Hepatocyte (in vitro differentiated cells): ENCODE data around the gene LAMTOR1.

Experiments used
- EZH2 ChIP-seq: fragments of 200-600 bp; sonication (generic); IDR thresholded peaks from 2 replicates; pipeline ENCODE4 v1.6.1; 2016; ENCODE audit warnings: antibody characterized with exemption, mild to moderate bottlenecking, borderline replicate concordance
- EZH2phosphoT487 ChIP-seq: fragments of 200-600 bp; sonication (generic); IDR thresholded peaks from one replicate; pipeline ENCODE4 v1.6.1; 2018; ENCODE audit warnings: antibody characterized with exemption, mild to moderate bottlenecking, low read depth, moderate library complexity; ENCODE audit not compliant: unreplicated experiment, severe bottlenecking
- TF ChIP-seq, protein P1 (sequence below): fragments of 200-600 bp; sonication (generic); IDR thresholded peaks from 2 replicates; pipeline ENCODE4 v1.5.1; 2016; ENCODE audit warnings: antibody characterized with exemption, mild to moderate bottlenecking; ENCODE audit not compliant: poor library complexity

GRCh38 chr11:72116019-72116755 is 13.1 kb upstream of the LAMTOR1 start:
- TF ChIP-seq, protein P1, sequence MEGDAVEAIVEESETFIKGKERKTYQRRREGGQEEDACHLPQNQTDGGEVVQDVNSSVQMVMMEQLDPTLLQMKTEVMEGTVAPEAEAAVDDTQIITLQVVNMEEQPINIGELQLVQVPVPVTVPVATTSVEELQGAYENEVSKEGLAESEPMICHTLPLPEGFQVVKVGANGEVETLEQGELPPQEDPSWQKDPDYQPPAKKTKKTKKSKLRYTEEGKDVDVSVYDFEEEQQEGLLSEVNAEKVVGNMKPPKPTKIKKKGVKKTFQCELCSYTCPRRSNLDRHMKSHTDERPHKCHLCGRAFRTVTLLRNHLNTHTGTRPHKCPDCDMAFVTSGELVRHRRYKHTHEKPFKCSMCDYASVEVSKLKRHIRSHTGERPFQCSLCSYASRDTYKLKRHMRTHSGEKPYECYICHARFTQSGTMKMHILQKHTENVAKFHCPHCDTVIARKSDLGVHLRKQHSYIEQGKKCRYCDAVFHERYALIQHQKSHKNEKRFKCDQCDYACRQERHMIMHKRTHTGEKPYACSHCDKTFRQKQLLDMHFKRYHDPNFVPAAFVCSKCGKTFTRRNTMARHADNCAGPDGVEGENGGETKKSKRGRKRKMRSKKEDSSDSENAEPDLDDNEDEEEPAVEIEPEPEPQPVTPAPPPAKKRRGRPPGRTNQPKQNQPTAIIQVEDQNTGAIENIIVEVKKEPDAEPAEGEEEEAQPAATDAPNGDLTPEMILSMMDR: no peak
- TF ChIP-seq EZH2 (no peak), EZH2phosphoT487 (no peak)
